CD4-positive, alpha-beta T cell treated with Interferon alpha-2 for 1 hour (primary cell): ENCODE data around the gene CABP4.
"Not testable (repeated sequence)": the region's sequence is repeated elsewhere in the genome, so short reads cannot be mapped to it uniquely, and the experiment has no call there.

Experiments used
- DNase-seq, 2 donors: peaks; one replicate each; pipeline ENCODE4 v3.0.0-alpha.2; 2020 to 2022

Gene CABP4

DNA sequence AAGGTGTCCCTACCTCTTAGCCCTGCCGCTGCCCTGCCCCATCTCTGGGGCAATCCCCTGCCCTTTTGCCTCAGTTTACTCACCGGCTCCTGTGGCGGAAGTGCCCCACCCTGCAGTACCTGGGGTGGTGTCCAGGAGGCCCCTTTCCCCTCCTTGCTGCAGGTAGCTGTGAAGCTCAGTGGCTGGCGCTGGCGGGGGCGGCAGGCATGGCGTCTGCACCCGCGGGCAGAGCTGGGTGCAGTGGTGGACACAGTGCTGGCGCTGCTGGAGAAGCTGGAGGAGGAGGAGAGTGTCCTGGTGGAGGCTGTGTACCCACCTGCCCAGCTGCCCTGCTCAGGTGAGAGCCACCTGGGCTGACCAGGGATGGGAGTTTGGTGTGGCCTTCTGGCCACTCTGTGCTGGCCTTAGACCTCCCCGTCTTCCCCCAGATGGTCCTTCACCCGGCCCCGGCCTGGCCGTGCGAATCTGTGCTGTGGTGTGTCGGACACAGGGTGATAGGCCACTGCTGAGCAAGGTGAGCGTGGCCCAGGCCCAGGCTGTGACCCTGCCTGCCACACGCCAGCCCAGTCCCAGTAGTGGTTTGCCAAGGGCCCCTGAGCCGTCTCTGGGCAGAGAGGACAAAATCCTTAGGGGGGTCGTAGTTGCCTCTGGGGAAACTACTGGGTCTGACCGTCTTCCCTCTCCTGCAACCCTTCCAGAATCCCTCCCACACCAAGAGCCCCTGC lies 35.7 kb upstream of the CABP4 start:
- DNase-seq, result no peak

DNA sequence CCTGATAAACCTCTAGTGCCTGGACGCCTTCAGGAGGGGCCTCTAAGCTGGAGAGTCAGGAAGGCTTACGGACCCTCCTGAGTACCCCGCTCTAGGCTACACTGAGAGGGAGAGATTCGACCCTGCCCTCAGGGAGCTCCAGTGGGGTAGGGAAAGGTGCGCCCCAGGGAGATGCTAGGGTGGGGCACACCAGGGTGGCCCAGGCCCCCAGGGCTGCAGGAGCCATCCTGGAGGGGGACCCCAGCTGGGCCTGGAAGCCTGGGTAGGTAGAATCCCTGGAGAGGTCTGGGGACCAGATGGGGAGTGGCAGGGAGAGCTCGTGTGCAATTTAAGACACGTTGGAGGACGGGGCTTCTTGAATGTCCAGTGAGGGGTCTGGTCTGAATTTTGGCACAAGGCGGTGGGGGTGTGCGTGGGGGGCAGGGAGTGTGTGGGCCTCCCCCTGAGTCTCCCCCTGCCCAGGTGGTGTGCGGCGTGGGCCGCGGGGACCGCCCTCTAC lies 35.0 kb upstream of the CABP4 start:
- DNase-seq, result no peak

DNA sequence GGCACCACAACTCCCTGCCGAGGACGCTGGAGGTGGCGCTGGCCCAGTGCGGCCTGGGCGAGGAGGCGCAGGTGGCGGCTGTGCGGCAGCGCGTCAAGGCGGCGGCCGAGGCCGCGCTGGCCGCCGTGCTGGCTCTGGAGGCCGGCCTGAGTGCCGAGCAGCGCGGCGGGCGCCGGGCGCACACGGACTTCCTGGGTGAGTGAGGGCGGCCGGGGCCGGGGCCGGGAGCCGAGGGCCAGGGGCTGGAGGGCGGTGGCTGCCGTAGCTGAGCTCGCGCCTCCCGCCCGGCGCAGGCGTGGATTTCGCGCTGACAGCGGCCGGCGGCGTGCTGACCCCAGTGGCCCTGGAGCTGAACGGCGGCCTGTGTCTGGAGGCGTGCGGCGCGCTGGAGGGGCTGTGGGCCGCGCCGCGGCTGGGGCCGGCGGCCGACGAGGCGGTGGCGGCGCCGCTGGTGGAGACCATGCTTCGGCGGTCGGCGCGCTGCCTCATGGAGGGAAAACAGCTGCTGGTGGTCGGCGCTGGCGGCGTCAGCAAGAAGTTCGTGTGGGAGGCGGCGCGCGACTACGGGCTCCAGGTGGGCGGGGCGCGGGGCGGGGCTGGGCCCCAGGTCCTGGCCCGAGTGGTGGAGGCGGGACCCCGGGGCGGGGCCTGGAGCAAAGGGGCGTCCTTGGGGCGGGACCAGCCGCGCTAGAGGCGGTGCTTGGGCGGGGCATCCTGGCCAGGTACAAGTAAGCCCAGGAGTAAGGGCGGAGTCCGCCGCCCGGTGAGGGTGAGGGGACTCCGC lies 34.3 kb upstream of the CABP4 start:
- DNase-seq, result peak; percentile 96 to 98

DNA sequence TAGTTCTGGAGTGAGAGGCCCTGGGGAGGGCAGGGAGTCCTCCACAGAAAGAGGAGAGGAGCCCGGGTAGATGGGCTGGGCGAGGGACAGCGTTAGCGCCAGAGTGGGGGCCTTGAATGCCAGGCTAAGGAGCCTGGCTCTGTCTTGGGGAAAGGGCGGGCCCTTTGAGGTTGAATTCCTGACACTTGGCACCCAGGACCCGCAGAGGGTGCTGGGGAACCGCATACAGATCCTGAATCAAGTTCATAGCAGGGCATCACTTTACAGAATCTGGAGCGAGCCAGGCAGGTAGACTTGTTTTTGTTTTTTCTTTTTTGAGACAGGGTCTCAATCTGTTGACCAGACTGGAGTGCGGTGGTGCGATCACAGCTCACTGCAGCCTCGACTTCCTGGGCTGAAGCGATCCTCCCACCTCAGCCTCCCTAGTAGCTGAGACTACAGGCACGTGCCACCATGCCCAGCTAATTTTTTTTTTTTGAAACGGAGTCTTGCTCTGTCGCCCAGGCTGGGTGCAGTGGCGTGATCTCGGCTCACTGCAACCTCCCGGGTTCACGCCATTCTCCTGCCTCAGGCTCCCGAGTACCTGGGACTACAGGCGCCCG lies 33.6 kb upstream of the CABP4 start:
- DNase-seq, result no peak

DNA sequence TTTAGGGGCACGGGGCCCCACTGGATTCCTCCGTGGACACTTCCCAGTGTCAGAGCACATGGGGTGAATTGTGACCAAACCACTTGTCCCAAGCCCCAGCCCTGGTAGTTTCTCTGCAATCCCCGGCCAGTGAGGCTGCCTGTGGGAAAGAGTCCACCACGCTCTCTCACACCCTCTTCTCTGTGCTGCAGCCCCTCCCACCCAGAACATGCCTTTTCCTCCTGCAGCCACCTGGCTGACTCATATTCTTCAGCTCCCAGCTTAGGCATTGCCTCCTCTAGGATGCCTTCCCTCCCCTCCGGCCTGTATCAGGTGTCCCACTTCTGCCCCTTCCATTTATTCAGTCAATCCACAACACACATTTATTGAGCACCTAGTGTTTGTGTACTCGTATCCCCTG lies 32.3 kb upstream of the CABP4 start:
- DNase-seq, result no peak

DNA sequence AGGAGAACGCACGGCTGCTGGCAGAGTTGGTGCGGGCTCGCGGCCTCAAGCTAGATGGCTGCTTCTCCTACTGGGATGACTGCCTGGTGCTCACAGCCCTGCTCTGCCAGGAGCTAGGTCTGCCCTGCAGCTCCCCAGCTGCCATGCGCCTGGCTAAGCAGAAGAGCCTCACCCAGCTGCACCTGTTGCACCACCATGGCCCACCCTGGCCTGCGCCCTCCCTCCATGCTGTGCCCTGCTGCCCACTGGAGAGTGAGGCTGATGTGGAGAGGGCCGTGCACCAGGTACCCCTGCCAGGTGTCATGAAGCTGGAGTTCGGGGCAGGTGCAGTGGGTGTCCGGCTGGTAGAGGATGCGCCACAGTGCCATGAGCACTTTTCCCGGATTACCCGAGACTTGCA lies 31.7 kb upstream of the CABP4 start:
- no peak for DNase-seq

DNA sequence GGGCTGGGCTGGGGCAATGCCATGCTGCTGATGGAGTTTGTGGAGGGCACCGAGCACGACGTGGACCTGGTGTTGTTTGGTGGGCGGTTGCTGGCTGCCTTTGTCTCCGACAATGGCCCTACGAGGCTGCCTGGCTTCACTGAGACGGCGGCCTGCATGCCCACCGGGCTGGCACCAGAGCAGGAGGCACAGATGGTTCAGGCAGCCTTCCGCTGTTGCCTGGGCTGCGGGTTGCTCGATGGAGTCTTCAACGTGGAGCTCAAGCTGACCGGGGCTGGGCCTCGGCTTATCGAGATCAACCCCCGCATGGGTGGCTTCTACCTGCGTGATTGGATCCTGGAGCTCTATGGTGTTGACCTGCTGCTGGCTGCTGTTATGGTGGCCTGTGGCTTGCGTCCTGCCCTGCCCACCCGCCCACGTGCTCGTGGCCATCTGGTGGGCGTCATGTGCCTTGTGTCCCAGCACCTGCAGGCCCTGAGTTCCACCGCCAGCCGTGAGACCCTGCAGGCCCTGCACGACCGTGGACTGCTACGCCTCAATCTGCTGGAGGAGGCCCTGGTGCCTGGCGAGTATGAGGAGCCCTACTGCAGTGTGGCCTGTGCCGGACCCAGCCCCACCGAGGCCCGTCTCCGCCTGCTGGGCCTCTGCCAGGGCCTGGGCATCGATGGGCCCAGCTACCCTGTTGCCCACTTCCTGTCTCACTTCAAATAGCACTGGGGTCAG lies 31.1 kb upstream of the CABP4 start:
- no peak for DNase-seq

DNA sequence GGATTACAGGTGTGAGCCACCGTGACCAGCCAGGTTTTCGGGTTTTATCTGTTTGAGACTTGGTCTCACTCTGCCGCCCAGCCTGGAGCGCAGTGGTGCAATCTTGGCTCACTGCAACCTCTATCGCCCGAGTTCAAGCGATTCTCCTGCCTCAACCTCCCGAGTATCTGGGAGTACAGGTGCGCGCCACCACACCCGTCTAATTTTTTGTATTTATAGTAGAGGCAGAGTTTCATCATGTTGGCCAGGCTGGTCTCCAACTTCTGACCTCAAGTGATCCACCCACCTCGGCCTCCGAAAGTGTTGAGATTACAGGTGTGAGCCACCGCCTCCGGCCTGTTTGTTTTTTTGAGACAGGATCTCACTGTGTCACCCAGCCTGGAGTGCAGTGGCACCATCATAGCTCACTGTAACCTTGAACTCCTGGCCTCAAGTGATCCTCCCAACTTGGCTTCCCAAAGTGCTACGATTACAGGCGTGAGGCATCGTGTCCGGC lies 27.7 kb upstream of the CABP4 start:
- DNase-seq, result not testable (repeated sequence)

DNA sequence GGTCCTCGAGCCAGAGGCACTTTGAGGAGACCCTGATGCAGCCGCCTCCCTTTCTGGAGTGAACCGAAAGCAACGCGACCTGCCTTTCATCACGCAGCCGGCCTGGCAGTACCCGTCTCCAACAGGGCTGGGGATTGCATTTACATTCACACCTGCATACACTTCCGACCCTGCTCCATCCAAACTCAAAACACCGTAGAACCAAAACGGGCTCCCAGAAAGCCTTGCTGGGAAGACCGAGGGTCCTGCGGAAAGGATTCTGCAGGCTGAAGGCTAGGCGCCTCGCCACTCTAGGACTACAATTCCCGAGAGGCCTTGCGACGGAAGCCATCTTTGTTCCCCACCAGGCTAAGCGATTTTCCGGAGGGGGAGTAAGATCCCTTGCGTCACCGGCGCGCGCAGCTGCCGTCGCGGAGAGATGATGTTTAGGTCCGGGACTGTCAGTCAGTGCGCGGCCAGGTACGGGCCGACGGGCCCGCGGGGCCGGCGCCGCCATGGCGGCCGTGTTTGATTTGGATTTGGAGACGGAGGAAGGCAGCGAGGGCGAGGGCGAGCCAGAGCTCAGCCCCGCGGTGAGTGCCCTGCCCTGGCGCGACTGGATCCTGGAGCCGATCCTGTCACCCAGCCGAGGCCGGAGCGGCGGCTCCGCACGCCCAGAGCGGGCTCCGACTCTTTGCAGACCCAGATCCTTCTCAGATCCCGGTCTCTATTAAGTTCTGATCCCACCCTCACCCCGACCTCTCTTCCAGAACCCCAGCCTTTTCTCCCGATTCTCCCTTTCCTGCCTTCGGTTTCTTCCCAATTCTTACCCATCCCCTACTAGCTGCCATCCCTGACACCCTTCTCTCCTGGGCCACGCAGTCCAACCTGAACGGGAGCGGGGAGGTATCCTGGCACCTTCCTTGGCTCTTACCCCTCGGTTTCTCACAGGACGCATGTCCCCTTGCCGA lies 26.8 kb upstream of the CABP4 start, which contains the start of gene RPS6KB2:
TSS of gene RPS6KB2 (plus strand) at position 443 of the 950 bp plus-strand sequence. CDS start at position 495, 52 bp downstream.
- DNase-seq, result peak; percentile 97 to 99

DNA sequence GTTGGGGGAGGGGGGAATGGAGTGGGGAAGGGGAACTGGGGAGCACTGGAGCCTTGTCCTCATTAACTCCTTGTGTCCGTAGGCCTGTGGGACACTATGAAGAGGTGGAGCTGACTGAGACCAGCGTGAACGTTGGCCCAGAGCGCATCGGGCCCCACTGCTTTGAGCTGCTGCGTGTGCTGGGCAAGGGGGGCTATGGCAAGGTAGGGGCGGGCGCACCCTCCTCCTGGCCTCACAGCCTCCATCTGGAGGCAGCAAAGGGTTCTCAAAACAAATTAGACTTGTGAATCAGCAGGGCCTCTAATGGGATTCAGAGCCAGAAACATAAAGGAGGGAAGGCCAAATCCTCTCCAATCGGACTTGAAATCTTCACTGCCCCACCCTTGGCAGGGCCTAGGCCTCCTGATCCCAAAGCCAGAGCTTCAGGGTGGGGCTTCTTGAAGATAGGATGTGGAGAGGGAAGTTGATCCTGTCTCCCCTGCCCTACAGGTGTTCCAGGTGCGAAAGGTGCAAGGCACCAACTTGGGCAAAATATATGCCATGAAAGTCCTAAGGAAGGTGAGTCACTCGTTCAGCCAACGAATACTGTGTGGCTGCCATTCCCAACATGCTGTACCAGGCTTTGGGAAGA lies 26.0 kb upstream of the CABP4 start:
- no peak for DNase-seq

- no peak for DNase-seq
These were observed 25.4 kb upstream of the CABP4 start for GRCh38 chr11:67429722-67430121.

GRCh38 chr11:67431346-67432249 lies 23.6 kb upstream of the CABP4 start:
- DNase-seq, result no peak

GRCh38 chr11:67432655-67433349 lies 22.4 kb upstream of the CABP4 start:
- no peak for DNase-seq

GRCh38 chr11:67433536-67434394 lies 21.4 kb upstream of the CABP4 start:
- peak in 1 of 2 donors; percentile 45 for DNase-seq

DNA sequence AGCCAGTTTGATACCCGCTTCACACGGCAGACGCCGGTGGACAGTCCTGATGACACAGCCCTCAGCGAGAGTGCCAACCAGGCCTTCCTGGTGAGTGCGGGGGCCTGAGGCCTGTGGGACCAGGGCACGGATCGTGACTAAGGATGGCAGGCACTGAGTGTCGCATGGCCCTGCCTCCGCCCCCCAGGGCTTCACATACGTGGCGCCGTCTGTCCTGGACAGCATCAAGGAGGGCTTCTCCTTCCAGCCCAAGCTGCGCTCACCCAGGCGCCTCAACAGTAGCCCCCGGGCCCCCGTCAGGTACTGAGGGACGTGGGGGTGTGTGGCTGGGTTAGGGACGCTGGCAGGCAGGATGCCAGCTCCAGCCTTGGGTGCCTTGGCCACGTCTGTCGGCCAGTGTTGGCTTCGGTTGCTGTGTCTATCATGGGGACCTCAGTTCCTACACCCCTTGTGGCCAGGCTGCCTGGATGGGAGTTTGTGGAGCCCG lies 20.7 kb upstream of the CABP4 start:
- DNase-seq, result peak in 1 of 2 donors; percentile 25

DNA sequence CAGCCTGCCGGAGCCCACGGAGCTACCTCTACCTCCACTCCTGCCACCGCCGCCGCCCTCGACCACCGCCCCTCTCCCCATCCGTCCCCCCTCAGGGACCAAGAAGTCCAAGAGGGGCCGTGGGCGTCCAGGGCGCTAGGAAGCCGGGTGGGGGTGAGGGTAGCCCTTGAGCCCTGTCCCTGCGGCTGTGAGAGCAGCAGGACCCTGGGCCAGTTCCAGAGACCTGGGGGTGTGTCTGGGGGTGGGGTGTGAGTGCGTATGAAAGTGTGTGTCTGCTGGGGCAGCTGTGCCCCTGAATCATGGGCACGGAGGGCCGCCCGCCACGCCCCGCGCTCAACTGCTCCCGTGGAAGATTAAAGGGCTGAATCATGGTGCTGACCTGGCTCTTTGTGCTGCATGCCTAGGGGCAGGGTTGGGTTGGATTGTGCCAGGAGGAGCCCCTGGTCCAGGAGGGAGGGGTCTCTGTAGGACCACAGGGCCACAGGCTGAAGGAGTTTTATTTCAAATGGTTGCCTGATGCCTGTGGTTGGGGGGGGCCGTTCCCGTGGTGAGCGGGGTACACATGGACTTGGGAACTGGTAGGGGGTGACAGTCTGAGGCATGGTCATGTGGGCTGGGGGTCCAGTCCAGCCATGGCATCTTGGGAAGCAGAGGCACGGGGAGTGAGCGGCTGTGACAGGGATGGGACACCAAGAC lies 20.0 kb upstream of the CABP4 start:
- peak in 1 of 2 donors; percentile 31 for DNase-seq

DNA sequence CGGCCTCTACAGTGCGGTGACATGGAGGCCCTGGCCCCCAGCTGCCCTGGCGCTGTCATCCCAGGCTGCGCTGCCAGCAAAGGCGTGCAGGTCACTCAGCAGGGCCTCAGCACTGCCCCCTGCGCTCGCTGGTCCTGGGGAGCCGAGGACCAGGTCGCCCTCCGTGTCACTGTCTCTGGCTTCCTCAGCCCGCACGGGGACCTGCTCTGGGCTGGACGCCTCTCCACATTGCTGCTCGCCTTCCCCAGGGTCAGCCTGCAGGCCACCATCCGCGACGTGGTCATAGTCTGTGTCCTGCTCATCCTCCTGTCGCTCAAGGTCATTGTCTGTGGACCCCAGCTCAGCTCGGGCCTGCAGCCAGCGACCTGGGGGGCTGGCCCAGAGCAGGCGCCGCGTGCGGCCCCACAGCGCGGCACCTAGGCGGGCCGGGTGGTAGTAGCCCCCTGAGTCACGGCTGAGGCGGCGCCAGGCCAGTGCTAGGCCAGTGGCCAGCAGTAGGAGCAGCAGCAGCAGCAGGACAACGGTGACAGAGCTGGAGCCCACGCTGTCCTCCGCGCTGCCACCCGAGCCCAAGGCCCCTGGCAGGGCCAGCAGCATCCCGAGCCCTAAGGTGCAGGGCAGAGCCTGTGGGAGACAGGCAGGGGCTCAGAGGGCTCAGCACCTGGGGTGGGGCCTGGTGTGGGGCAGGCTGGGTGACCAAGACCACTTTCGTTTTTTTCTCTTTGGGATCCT lies 19.3 kb upstream of the CABP4 start:
- DNase-seq, result no peak
